Liver (tissue), 9 donors: ENCODE measurements around the gene DNAJC4. TPM values are rescaled to one million over a fixed set of nuclear protein-coding genes. Genes with fewer than 3 reads are reported as not detected.

Experiments used
- DNase-seq: peaks from one replicate; pipeline ENCODE4 v3.0.0-alpha.2; 2017; ENCODE audit warnings: low spot score
- H3K27ac ChIP-seq, 2 donors: one replicate each; pipeline ENCODE4 v1.7.0; 2013; ENCODE audit warnings: inconsistent platforms in 2 of 2, low read length in 2 of 2, control low read depth in 1 of 2, low read depth in 1 of 2, mild to moderate bottlenecking in 1 of 2
- H3K27me3 ChIP-seq, 4 donors: one replicate each; pipeline versions ENCODE4 v1.6.1 to v1.7.0; 2013; ENCODE audit warnings: low read length in 3 of 4, inconsistent platforms in 1 of 4, mild to moderate bottlenecking in 1 of 4, moderate library complexity in 1 of 4; ENCODE audit not compliant: control insufficient read depth in 4 of 4, insufficient read depth in 4 of 4
- H3K36me3 ChIP-seq, 4 donors: one replicate each; pipeline versions ENCODE4 v1.6.1 to v1.7.0; 2013; ENCODE audit warnings: low read length in 3 of 4, mild to moderate bottlenecking in 3 of 4, low read depth in 1 of 4, moderate library complexity in 1 of 4; ENCODE audit not compliant: control insufficient read depth in 4 of 4, insufficient read depth in 3 of 4
- H3K4me1 ChIP-seq, 4 donors: one replicate each; pipeline versions ENCODE4 v1.6.1 to v1.7.0; 2013; ENCODE audit warnings: low read length in 3 of 4, mild to moderate bottlenecking in 3 of 4, moderate library complexity in 1 of 4; ENCODE audit not compliant: control insufficient read depth in 4 of 4, insufficient read depth in 4 of 4
- H3K4me3 ChIP-seq, 3 donors: one replicate each; pipeline versions ENCODE4 v1.6.1 to v1.7.0; 2013; ENCODE audit warnings: low read length in 3 of 3, control low read depth in 1 of 3, low read depth in 1 of 3, mild to moderate bottlenecking in 1 of 3
- H3K9ac ChIP-seq, 2 donors: one replicate each; pipeline ENCODE4 v1.7.0; 2013; ENCODE audit warnings: low read length in 2 of 2, mild to moderate bottlenecking in 2 of 2, moderate library complexity in 2 of 2, control low read depth in 1 of 2, low read depth in 1 of 2
- H3K9me3 ChIP-seq, 4 donors: one replicate each; pipeline versions ENCODE4 v1.6.1 to v1.7.0; 2013; ENCODE audit warnings: low read length in 3 of 4; ENCODE audit not compliant: control insufficient read depth in 4 of 4
- EGR1 ChIP-seq, 2 donors: IDR thresholded peaks; 2 replicates each; pipeline ENCODE4 v1.6.1; 2016 to 2018; ENCODE audit warnings: antibody characterized with exemption in 2 of 2, low read depth in 2 of 2
- FOXA1 ChIP-seq: IDR thresholded peaks from 2 replicates; pipeline ENCODE4 v1.6.1; 2016; ENCODE audit warnings: antibody characterized with exemption
- FOXA2 ChIP-seq: IDR thresholded peaks from 2 replicates; pipeline ENCODE4 v1.6.1; 2016; ENCODE audit warnings: antibody characterized with exemption
- GABPA ChIP-seq, 2 donors: IDR thresholded peaks in 1 of 2; conservative IDR thresholded peaks in 1 of 2; 2 replicates each; pipeline ENCODE4 v1.6.1; 2016; ENCODE audit warnings: antibody characterized with exemption in 2 of 2, mild to moderate bottlenecking in 1 of 2, moderate library complexity in 1 of 2
- HNF4A ChIP-seq, 2 donors: conservative IDR thresholded peaks; 2 replicates each; pipeline ENCODE4 v1.6.1; 2016; ENCODE audit warnings: antibody characterized with exemption in 2 of 2, mild to moderate bottlenecking in 2 of 2
- JUND ChIP-seq, 2 donors: IDR thresholded peaks; 2 replicates each; pipeline ENCODE4 v1.6.1; 2016; ENCODE audit warnings: antibody characterized with exemption in 2 of 2
- MAX ChIP-seq: IDR thresholded peaks from 2 replicates; pipeline ENCODE4 v1.6.1; 2016; ENCODE audit warnings: antibody characterized with exemption
- NR2F2 ChIP-seq: IDR thresholded peaks from 2 replicates; pipeline ENCODE4 v1.6.1; 2016; ENCODE audit warnings: antibody characterized with exemption
- RAD21 ChIP-seq, 2 donors: IDR thresholded peaks; 2 replicates each; pipeline ENCODE4 v1.6.1; 2016; ENCODE audit warnings: antibody characterized with exemption in 2 of 2, mild to moderate bottlenecking in 2 of 2
- REST ChIP-seq: IDR thresholded peaks from 2 replicates; pipeline ENCODE4 v1.6.1; 2016; ENCODE audit warnings: antibody characterized with exemption, mild to moderate bottlenecking
- RXRA ChIP-seq, 2 donors: IDR thresholded peaks; 2 replicates each; pipeline ENCODE4 v1.6.1; 2017 to 2018; ENCODE audit warnings: antibody characterized with exemption in 2 of 2, mild to moderate bottlenecking in 1 of 2
- SP1 ChIP-seq: IDR thresholded peaks from 2 replicates; pipeline ENCODE4 v1.6.1; 2018; ENCODE audit warnings: antibody characterized with exemption, mild to moderate bottlenecking
- TAF1 ChIP-seq: conservative IDR thresholded peaks from 2 replicates; pipeline ENCODE4 v1.6.1; 2016; ENCODE audit warnings: antibody characterized with exemption, mild to moderate bottlenecking
- YY1 ChIP-seq: IDR thresholded peaks from 2 replicates; pipeline ENCODE4 v1.6.1; 2016; ENCODE audit warnings: antibody characterized with exemption, mild to moderate bottlenecking
- WGBS: extraction: QIAGEN DNeasy Blood & Tissue Kit; methylation state at CpG from one replicate; pipeline ENCODE4 v1.1.7; 2013; 5-methylcytosine and 5-hydroxymethylcytosine counted together
- polyA plus RNA-seq, 2 donors: library from polyadenylated mRNA; stranded (reverse) in 1 of 2; unstranded in 1 of 2; fragments of 200-250 nt in 1 of 2; fragments of >200 nt in 1 of 2; fragmentation: Nextera tagmentation in 1 of 2; extraction: Ambion mirVana in 1 of 2; gene quantifications; one replicate each; pipeline versions ENCODE4 v1.2.1 to v1.2.3, GENCODE V29; 2013 to 2015
- total RNA-seq, 2 donors: library from RNA; depleted of rRNA; stranded (reverse); fragments of >200 nt; gene quantifications; one replicate each; pipeline ENCODE4 v1.2.3, GENCODE V29; 2014
- TF ChIP-seq, protein P1 (sequence below): IDR thresholded peaks from 2 replicates; pipeline ENCODE4 v1.6.1; 2016; ENCODE audit warnings: antibody characterized with exemption
- TF ChIP-seq, protein P2 (sequence below): IDR thresholded peaks from 2 replicates; pipeline ENCODE4 v1.6.1; 2016; ENCODE audit warnings: antibody characterized with exemption
- TF ChIP-seq, protein P3 (sequence below): fragments of 150-350 bp; IDR thresholded peaks from 2 replicates; pipeline ENCODE4 v1.5.1; 2017; ENCODE audit warnings: improper control_type of control experiment, low read depth, low read length; ENCODE audit not compliant: missing input control
- donor health status: healthy.
- donor health status: healthy.
- donor health status: healthy.
- donor health status: healthy.
- donor health status: healthy.

DNAJC4 gene
- total and polyA plus RNA-seq, 4 donors = 8.5 to 25.9 (median 23.5) TPM

GRCh38 chr11:64237484-64237951, 7.2 kb downstream of the DNAJC4 start (continued):
- TF ChIP-seq GABPA (IDR thresholded peaks at IDR 0.05 in 1 of 2, conservative IDR thresholded peaks at IDR 0.05 in 1 of 2) (peak in 1 of 2 donors; percentile 85), YY1 (peak; percentile 46)
- TF ChIP-seq, protein P1, sequence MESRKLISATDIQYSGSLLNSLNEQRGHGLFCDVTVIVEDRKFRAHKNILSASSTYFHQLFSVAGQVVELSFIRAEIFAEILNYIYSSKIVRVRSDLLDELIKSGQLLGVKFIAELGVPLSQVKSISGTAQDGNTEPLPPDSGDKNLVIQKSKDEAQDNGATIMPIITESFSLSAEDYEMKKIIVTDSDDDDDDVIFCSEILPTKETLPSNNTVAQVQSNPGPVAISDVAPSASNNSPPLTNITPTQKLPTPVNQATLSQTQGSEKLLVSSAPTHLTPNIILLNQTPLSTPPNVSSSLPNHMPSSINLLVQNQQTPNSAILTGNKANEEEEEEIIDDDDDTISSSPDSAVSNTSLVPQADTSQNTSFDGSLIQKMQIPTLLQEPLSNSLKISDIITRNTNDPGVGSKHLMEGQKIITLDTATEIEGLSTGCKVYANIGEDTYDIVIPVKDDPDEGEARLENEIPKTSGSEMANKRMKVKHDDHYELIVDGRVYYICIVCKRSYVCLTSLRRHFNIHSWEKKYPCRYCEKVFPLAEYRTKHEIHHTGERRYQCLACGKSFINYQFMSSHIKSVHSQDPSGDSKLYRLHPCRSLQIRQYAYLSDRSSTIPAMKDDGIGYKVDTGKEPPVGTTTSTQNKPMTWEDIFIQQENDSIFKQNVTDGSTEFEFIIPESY = no peak
- TF ChIP-seq, protein P2, sequence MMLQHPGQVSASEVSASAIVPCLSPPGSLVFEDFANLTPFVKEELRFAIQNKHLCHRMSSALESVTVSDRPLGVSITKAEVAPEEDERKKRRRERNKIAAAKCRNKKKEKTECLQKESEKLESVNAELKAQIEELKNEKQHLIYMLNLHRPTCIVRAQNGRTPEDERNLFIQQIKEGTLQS = no peak

- no peaks in the 10 kb centered on the region for H3K27me3 ChIP-seq
- H3K36me3 ChIP-seq = no peaks in the 10 kb centered on the region
- peaks cover 27 to 58% (median 43%) of the 10 kb centered on the region in 4 donors for H3K4me1 ChIP-seq
- H3K9ac ChIP-seq = no peak overlapping the region
- TF ChIP-seq FOXA2 = no peak
- no peak for TF ChIP-seq EGR1 (IDR thresholded peaks at IDR 0.05; ENCODE audit: low read depth in 2 of 2)
- no peak for TF ChIP-seq HNF4A (conservative IDR thresholded peaks at IDR 0.05)
- TF ChIP-seq RAD21 (IDR thresholded peaks at IDR 0.05) = no peak
- TF ChIP-seq, protein P2 = no peak
- TF ChIP-seq SP1 = no peak
- TF ChIP-seq GABPA (IDR thresholded peaks at IDR 0.05 in 1 of 2, conservative IDR thresholded peaks at IDR 0.05 in 1 of 2) = no peak
- TF ChIP-seq YY1 = no peak
- TF ChIP-seq REST = no peak
- no peak for TF ChIP-seq MAX
- TF ChIP-seq FOXA1 = no peak
- TF ChIP-seq, protein P1 = no peak
- no peak for TF ChIP-seq RXRA (IDR thresholded peaks at IDR 0.05)
- no peak for TF ChIP-seq JUND (IDR thresholded peaks at IDR 0.05)
- TF ChIP-seq, protein P3, sequence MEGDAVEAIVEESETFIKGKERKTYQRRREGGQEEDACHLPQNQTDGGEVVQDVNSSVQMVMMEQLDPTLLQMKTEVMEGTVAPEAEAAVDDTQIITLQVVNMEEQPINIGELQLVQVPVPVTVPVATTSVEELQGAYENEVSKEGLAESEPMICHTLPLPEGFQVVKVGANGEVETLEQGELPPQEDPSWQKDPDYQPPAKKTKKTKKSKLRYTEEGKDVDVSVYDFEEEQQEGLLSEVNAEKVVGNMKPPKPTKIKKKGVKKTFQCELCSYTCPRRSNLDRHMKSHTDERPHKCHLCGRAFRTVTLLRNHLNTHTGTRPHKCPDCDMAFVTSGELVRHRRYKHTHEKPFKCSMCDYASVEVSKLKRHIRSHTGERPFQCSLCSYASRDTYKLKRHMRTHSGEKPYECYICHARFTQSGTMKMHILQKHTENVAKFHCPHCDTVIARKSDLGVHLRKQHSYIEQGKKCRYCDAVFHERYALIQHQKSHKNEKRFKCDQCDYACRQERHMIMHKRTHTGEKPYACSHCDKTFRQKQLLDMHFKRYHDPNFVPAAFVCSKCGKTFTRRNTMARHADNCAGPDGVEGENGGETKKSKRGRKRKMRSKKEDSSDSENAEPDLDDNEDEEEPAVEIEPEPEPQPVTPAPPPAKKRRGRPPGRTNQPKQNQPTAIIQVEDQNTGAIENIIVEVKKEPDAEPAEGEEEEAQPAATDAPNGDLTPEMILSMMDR = no peak
- TF ChIP-seq TAF1 = no peak
- no peak for TF ChIP-seq NR2F2
- 67% methylated on average over 9 of the region's 9 CpGs for WGBS
- DNase-seq = no peak
- peak overlapping the region; percentile 58 to 64 for H3K27ac ChIP-seq
- H3K4me3 ChIP-seq = no peak overlapping the region
- H3K9me3 ChIP-seq = no peaks in the 10 kb centered on the region
Measured at GRCh38 chr11:64238076-64238475, 7.7 kb downstream of the DNAJC4 start.
